Spinal cord (tissue), 10 donors: ENCODE measurements around the gene MAPKAPK2. TPM values are rescaled to one million over a fixed set of nuclear protein-coding genes. Genes with fewer than 3 reads are reported as not detected.
"Not testable (repeated sequence)": the region's sequence is repeated elsewhere in the genome, so short reads cannot be mapped to it uniquely, and the experiment has no call there.

Source experiments
- DNase-seq, 6 donors: peaks; one replicate each; pipeline versions ENCODE4 v3.0.0 to v3.0.0-alpha.2; 2013 to 2015; ENCODE audit warnings: low spot score in 6 of 6, low read depth in 4 of 6
- H3K27ac ChIP-seq: one replicate; pipeline ENCODE4 v1.5.1; 2013; ENCODE audit warnings: low read depth, low read length, control low read depth
- H3K27me3 ChIP-seq: one replicate; pipeline ENCODE4 v1.6.1; 2013; ENCODE audit warnings: low read length; ENCODE audit not compliant: control insufficient read depth, insufficient read depth
- H3K36me3 ChIP-seq: one replicate; pipeline ENCODE4 v1.6.1; 2013; ENCODE audit warnings: low read length; ENCODE audit not compliant: control insufficient read depth, insufficient read depth
- H3K4me1 ChIP-seq: one replicate; pipeline ENCODE4 v1.6.1; 2013; ENCODE audit warnings: low read length; ENCODE audit not compliant: control insufficient read depth, insufficient read depth
- H3K4me3 ChIP-seq: one replicate; pipeline ENCODE4 v1.5.1; 2013; ENCODE audit warnings: low read depth, low read length, control low read depth
- H3K9me3 ChIP-seq: one replicate; pipeline ENCODE4 v1.6.1; 2013; ENCODE audit warnings: low read length; ENCODE audit not compliant: control insufficient read depth, insufficient read depth
- WGBS: methylation state at CpG from one replicate; pipeline ENCODE4 v1.1.5; 2013; ENCODE audit warnings: missing lambda C conversion rate; ENCODE audit not compliant: insufficient coverage; 5-methylcytosine and 5-hydroxymethylcytosine counted together
- polyA plus RNA-seq, 2 donors: library from polyadenylated mRNA; unstranded; fragments of 120-200 nt; gene quantifications; one replicate each; pipeline ENCODE4 v1.2.1, GENCODE V29; 2013; ENCODE audit not compliant: insufficient read length in 2 of 2
- total RNA-seq, 2 donors: library from RNA; depleted of rRNA in 1 of 2; stranded (reverse); fragments of 120-200 nt in 1 of 2; fragments of >200 nt in 1 of 2; gene quantifications; one replicate each; pipeline versions ENCODE4 v1.2.3 to v1.2.4, GENCODE V29; 2013 to 2014
- donor health status: healthy.

MAPKAPK2 gene
- total and polyA plus RNA-seq, 4 donors = 17.3 to 42.7 (median 35.4) TPM

DNA sequence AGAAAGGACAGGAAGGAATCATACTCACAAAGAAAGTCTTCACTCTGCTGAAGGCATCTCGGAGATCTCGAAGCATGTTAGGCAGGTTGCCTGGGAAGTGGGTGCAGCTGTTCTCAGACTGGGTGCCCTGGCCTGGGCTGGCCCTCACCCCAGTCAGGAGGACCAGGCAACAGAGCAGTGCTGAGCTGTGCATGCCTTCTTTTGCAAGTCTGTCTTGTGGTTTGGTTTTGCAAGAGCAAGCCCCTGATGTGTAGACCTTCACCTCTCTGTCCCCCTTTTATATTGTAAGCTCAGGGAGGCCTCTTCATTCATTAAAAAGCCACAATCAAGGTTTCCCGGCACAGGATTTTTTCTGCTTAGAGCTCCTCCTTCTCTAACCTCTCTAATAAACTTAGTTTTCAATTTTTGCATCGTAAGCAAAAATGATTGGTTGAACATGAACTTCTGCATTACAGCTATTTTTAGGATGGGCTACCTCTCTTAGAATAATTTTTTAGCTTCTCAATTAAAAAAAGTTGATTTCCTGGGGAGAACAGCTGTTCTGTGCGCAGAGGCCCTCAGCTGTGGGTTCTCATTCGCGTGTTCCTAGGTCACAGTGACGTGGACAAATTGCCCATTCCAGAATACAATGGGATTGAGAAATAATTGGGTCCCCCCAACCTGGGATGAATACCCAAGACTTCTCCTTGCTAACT is 87.7 kb downstream of the MAPKAPK2 start, which contains the start of gene IL10:
Gene IL10 (minus strand): TSS at position 252 of the 695 bp plus-strand sequence. CDS start 59 bp downstream, at position 193.
- Histone ChIP-seq H3K27me3 (no peaks in the 10 kb centered on the region), H3K36me3 (no peaks in the 10 kb centered on the region), H3K4me1 (no peaks in the 10 kb centered on the region), H3K27ac (no peak within 1 kb of the TSS), H3K9me3 (no peaks in the 10 kb centered on the region), H3K4me3 (no peak within 1 kb of the TSS)
- no peak for DNase-seq
- 93% methylated on average over 5 of the region's 8 CpGs for WGBS

DNA sequence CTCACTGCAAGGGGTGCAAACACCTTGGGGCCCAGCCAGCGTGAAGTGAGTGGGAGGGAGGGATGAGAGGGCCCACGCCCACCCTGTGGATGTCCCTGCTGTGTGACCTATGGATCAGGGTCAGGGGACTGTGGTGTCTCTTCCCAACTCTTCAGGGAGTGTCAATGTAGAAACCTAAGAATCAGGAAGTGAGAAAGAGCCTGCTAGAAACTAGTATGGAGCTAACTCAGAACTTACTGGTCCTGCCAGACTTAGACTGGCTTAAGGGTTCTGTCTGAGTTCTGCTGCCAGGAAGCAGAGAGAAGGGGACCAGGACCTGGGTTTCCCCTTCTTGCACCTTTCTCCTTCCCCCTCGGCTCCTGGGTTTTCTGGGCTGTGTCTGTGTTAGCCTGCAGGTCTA is 89.4 kb downstream of the MAPKAPK2 start:
- no peaks in the 10 kb centered on the region for H3K36me3 ChIP-seq
- WGBS = 79% methylated on average over 3 of the region's 3 CpGs
- DNase-seq = no peak
- H3K9me3 ChIP-seq = no peaks in the 10 kb centered on the region
- H3K4me1 ChIP-seq = no peaks in the 10 kb centered on the region
- no peak overlapping the region for H3K4me3 ChIP-seq
- no peak overlapping the region for H3K27ac ChIP-seq
- H3K27me3 ChIP-seq = no peaks in the 10 kb centered on the region

DNA sequence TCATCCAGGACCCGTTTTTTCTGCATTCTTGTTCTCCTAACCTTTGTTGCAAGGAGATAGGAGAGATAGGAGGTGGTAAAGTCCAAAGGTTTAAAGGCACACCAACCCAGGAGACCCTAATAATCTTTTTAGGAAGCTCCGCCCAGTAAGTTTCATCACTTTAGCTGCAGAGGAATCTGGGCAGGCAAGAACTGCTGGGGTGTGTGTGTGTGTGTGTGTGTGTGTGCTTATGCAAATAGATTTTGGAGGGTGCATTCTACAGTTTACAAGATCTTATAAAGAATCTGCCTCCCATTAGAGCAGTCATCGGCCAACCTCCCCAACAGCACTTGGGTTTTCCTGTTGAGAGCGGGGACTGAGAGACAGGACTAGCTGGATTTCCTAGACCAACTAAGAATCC is 91.5 kb downstream of the MAPKAPK2 start:
- no peaks in the 10 kb centered on the region for H3K4me1 ChIP-seq
- H3K27me3 ChIP-seq = no peaks in the 10 kb centered on the region
- H3K27ac ChIP-seq = no peak overlapping the region
- no peak overlapping the region for H3K4me3 ChIP-seq
- no peaks in the 10 kb centered on the region for H3K36me3 ChIP-seq
- no peak for DNase-seq
- no CpG with 5 or more reads among the region's 4 CpGs for whole genome bisulfite sequencing
- H3K9me3 ChIP-seq = no peaks in the 10 kb centered on the region

DNA sequence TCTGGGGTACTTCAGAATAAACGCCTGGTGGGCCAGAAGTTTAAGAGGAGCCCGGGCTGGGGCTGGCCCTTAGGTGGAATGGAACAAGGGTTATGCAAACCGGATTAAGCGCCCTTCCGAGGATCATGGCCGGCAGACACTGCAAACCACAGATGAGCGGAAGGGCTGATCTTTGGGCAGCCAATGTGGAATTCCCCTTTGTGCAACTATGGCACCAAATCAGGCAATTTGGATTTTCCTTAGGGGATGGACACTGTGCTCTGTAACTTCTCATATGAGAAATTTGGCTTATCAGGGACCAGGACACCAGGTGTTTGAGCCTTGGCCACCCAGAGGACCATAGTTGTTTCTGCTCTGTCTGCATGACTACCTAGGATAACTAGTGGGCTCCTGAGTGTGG is 93.3 kb downstream of the MAPKAPK2 start:
- H3K27ac ChIP-seq = no peak overlapping the region
- H3K4me3 ChIP-seq = no peak overlapping the region
- DNase-seq = no peak
- no peaks in the 10 kb centered on the region for H3K9me3 ChIP-seq
- H3K4me1 ChIP-seq = no peaks in the 10 kb centered on the region
- no peaks in the 10 kb centered on the region for H3K36me3 ChIP-seq
- WGBS = 89% methylated on average over 6 of the region's 7 CpGs
- no peaks in the 10 kb centered on the region for H3K27me3 ChIP-seq

DNA sequence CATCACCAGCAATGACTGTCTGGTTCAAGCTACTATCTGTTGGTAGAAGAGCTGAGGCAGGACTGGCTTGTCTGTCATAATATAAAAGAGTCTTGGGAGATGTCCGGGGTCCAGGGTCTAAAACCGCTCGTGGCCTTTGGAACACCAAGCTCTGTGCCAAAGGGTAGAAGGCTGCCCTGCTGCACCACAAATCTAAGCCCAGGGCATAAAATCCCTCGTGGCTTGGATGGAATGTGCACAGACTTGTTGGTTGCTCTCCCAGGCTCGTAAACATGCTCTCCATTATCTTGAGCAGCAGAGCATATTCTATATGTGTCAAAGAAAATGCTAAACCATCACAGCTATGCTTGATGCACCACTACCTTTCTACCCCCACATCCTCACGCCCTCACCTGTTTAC is 94.2 kb downstream of the MAPKAPK2 start:
- not testable (repeated sequence) for DNase-seq, H3K27me3 ChIP-seq, H3K9me3 ChIP-seq, H3K36me3 ChIP-seq, H3K4me3 ChIP-seq, H3K4me1 ChIP-seq, H3K27ac ChIP-seq
- WGBS = 89% methylated on average over 4 of the region's 6 CpGs

DNA sequence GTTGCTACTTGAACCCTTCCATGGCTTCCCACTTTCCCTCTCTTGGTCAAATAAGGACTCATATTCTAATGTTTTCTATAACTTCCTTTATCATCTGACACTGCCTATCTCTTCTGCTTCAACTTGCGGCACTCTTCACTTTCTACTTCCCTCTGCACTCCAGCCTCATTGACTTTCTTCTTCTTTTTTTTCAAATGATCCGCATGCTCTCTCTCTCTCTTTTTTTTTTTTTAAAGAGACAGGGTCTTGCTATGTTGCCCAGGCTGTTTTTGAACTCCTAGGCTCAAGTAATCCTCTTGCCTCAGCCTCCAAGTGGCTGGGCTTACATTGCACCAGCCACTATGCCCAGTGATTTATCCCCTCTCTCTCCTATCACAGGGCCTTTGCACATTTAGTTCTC is 94.9 kb downstream of the MAPKAPK2 start:
- no peak for DNase-seq
- WGBS = 70% methylated on average over 2 of the region's 2 CpGs
- H3K36me3 ChIP-seq = no peaks in the 10 kb centered on the region
- no peak overlapping the region for H3K27ac ChIP-seq
- H3K4me1 ChIP-seq = no peaks in the 10 kb centered on the region
- no peaks in the 10 kb centered on the region for H3K27me3 ChIP-seq
- H3K9me3 ChIP-seq = no peaks in the 10 kb centered on the region
- H3K4me3 ChIP-seq = no peak overlapping the region

DNA sequence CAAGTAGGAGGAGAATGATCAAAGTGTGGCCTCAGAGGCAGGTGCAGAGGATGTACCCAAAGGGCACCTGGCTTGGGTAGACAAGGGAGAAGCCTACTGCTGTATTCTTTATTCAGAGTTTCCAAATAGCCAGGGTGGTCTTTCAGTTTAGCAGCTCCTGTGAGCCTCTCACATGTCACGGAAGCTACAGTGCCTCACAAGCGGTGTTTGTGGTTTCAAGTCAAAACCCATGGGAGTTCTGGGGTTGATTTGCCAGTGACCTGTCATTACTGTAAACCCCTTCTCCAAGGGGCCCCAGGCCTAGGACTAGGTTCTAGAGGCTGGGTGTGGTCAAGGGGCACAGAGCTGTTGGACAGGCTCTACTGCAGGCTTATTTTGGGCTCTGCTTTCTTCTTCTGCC is 97.7 kb downstream of the MAPKAPK2 start:
- no peaks in the 10 kb centered on the region for H3K27me3 ChIP-seq
- no peak for DNase-seq
- no peak overlapping the region for H3K4me3 ChIP-seq
- no peaks in the 10 kb centered on the region for H3K4me1 ChIP-seq
- no peak overlapping the region for H3K27ac ChIP-seq
- no peaks in the 10 kb centered on the region for H3K36me3 ChIP-seq
- WGBS = 100% methylated on average over 2 of the region's 2 CpGs
- H3K9me3 ChIP-seq = no peaks in the 10 kb centered on the region

DNA sequence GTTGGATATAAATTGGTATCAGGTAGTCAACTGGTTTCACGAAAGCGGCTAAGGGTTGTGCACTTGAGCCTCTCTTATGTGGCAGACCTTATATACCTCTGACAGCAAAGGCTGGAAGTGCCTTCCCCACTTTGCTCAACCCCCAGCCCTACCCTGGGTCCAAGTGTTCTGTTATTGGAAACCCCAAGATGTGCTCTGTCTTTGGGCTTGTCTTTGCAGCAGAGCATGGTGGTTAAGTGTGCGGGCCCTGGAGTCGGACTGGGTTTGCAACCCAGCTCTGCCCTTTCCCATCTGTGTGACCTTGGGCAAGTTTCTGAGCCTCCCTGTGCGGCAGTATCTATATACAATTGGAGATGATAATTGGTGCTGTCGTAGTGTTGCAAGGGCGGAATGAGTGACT is 98.8 kb downstream of the MAPKAPK2 start:
- Histone ChIP-seq H3K27ac (no peak overlapping the region), H3K27me3 (no peaks in the 10 kb centered on the region), H3K9me3 (no peaks in the 10 kb centered on the region), H3K4me1 (no peaks in the 10 kb centered on the region), H3K36me3 (no peaks in the 10 kb centered on the region), H3K4me3 (no peak overlapping the region)
- no peak for DNase-seq
- WGBS = 99% methylated on average over 6 of the region's 7 CpGs
